ENCODE results near the gene SUSD6.

DNA sequence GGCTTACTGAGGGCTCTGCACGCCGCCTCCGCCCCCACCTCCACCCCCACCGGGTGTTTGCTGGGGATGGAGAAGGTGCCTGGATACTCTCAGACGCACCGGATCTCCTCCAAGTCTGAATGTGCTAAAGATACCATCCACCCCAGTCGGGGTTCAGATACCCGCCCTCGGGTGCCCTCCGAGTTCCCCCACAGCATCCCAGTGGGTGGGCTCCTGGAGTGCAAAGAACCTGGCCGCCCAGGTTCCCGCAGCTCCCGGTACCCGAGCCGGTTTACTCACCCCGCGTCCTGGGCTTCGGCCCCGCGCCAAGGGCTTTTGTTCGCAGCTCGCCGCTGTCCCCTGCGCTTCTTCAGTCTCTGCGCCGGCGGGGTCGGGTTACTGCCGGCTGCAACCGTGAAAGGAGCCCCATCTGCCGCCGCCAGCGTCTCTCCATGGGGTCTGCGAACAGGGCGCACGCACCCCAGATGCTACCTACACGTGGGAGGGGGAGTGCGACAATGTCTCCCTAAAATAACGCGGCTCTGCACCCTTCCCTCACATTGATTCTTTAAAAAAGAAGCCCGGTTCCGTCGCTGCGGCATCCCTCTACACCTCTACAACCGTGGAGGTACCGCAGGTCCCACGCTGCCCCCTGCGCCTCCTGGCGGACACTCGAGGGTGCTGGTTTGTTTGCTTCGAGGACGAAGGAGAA lies 37.0 kb upstream of the SUSD6 start, which contains the start of gene CCDC177:
- TF ChIP-seq, protein P1, sequence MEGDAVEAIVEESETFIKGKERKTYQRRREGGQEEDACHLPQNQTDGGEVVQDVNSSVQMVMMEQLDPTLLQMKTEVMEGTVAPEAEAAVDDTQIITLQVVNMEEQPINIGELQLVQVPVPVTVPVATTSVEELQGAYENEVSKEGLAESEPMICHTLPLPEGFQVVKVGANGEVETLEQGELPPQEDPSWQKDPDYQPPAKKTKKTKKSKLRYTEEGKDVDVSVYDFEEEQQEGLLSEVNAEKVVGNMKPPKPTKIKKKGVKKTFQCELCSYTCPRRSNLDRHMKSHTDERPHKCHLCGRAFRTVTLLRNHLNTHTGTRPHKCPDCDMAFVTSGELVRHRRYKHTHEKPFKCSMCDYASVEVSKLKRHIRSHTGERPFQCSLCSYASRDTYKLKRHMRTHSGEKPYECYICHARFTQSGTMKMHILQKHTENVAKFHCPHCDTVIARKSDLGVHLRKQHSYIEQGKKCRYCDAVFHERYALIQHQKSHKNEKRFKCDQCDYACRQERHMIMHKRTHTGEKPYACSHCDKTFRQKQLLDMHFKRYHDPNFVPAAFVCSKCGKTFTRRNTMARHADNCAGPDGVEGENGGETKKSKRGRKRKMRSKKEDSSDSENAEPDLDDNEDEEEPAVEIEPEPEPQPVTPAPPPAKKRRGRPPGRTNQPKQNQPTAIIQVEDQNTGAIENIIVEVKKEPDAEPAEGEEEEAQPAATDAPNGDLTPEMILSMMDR (IDR thresholded peaks at IDR 0.05; ENCODE audit: low read depth, low read length, missing input control), result peak; percentile 74
- TF ChIP-seq, protein P2, sequence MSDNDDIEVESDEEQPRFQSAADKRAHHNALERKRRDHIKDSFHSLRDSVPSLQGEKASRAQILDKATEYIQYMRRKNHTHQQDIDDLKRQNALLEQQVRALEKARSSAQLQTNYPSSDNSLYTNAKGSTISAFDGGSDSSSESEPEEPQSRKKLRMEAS (IDR thresholded peaks at IDR 0.05), result no peak
- TF ChIP-seq TAF1 (conservative IDR thresholded peaks at IDR 0.05) (no peak), SP1 (IDR thresholded peaks at IDR 0.05) (no peak), JUND (IDR thresholded peaks at IDR 0.05) (no peak), EGR1 (IDR thresholded peaks at IDR 0.05; ENCODE audit: low read depth in 2 of 2) (no peak), ATF3 (IDR thresholded peaks at IDR 0.05) (no peak), YY1 (IDR thresholded peaks at IDR 0.05) (no peak), REST (IDR thresholded peaks at IDR 0.05) (no peak), RAD21 (IDR thresholded peaks at IDR 0.05) (peak; percentile 83 to 85), RXRA (IDR thresholded peaks at IDR 0.05) (no peak), ZBTB33 (IDR thresholded peaks at IDR 0.05) (no peak), GABPA (IDR thresholded peaks at IDR 0.05 in 1 of 2, conservative IDR thresholded peaks at IDR 0.05 in 1 of 2) (no peak), FOXA1 (IDR thresholded peaks at IDR 0.05) (no peak)

Data from liver (tissue), 3 donors.